GM21447 (cell line): Measurements from ENCODE around the gene MYOM3.

Experiments used
- ATAC-seq: cut with Tn5 transposase; IDR thresholded peaks from one replicate; pipeline ENCODE4 v1.9.1; 2021; ENCODE audit not compliant: unreplicated experiment

Gene MYOM3

GRCh38 chr1:24097663-24098062 is 14.3 kb downstream of the MYOM3 start:
- ATAC-seq = no peak

GRCh38 chr1:24096739-24097103 is 15.2 kb downstream of the MYOM3 start:
- no peak for ATAC-seq

DNA sequence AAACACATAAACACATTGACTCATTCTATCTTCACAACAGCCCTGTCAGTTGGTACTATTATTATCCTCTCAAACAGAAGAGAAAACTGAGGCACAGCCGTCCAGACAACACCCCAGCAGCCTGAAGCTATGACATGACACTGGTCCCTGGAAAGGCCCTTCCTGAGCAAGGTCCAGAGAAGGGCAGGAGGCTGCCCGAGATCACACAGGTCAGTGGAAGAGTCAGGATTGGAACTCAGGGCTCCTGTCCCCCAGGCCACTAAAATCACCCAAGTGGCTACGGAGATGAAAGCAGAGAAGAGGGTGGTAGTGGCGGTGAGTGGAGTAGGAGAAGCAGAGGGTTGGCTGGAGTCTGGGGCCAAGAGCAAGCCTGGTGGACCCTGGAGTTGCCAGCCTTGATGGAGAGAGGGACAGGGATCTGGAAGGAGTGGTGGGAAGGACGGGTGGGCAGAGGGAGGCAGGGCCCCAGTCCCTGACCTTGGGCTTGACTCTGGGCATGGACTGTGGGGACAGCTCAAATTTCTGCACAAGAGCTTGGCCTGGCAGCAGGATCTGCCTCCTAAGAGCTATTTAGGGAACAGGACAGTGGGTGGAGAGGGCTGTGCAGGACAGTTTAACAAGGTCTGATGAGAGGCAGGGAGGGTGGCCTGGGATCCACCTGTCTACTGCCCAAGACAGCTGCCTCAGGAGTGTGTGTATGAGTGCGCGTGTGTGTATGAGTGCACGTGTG is 15.8 kb downstream of the MYOM3 start:
- no peak for ATAC-seq

- no peak for ATAC-seq
Observed at GRCh38 chr1:24095140-24095859, 16.6 kb downstream of the MYOM3 start.

DNA sequence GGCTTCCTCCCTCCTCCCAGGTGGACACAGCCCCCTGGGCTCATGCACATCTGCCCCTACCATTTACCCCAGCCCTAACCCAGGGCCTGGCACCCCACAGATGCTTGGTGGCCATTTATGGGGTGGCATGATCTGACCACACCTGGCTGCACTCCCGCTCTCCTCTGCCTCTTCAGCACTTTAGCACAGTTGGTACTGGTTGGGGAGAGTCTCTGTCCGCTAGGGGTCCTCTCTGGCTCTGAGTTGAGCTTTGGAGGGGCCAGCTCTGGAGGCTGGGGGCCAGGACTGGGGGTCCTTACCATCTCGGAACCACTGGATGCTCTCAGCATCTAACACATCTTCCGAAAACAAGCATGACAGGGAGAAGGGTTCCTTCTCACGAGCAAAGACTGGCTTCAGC is 17.4 kb downstream of the MYOM3 start:
- no peak for ATAC-seq

- no peak for ATAC-seq
Observed at GRCh38 chr1:24093732-24094131, 18.2 kb downstream of the MYOM3 start.

GRCh38 chr1:24092979-24093378 is 19.0 kb downstream of the MYOM3 start:
- no peak for ATAC-seq

GRCh38 chr1:24091971-24092482 is 19.9 kb downstream of the MYOM3 start:
- ATAC-seq = no peak

- ATAC-seq = no peak
Observed at GRCh38 chr1:24090736-24091135, 21.2 kb downstream of the MYOM3 start.

- no peak for ATAC-seq
Observed at GRCh38 chr1:24089743-24090555, 22.0 kb downstream of the MYOM3 start.

DNA sequence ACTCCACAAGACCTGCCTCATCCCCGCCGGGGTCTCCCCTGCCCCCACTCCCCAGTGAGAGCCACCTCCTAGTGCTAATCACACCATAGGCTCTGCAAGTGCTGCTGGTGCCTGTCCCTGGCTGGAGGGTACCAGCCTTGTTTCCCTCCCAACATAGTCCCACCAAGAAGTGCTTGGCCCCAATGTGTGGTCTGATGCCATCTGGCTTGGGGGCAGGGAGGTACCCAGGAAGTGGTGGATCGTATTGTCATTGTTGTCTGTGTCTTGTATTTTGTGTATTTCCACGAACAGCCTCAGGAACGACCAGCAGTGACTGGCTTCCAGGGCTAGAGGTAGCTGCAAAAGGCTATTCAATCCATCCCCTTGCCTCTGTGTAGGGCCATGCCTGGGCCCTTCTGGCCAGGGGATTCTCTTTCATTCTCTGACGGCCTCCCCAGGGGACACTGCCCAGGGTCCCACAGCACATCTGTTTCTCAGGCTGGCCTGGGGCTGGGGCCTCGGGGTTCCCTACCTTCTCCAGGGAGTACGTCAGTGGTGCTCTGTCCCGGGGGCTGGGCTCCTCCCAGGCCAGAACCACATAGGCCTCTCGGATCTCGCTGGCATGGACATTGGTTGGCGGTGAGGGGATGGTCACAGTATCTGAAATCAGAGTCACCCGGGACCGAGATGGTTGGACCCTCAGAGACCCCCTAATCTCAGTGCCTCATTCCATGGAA is 22.8 kb downstream of the MYOM3 start:
- no peak for ATAC-seq

DNA sequence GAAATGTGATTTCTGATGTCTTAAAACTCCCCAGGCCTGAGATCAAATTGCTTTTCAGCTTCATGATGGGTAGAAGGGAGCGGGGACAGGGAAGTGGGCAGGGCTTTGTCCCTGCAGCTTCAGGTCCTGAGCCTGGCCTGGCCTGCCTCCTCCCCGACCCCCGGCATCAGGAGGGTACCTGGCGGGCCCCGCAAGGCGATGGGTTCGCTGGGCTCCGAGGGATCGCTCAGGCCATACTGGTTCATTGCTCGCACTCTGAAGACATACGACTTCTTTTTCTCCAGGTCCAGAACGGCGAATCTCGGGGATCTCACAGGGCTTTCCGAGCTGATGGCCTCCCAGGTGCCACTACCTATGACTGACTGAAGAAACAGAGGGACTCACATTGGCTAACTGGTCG is 25.5 kb downstream of the MYOM3 start:
- no peak for ATAC-seq

- no peak for ATAC-seq
Observed at GRCh38 chr1:24085546-24085945, 26.4 kb downstream of the MYOM3 start.

DNA sequence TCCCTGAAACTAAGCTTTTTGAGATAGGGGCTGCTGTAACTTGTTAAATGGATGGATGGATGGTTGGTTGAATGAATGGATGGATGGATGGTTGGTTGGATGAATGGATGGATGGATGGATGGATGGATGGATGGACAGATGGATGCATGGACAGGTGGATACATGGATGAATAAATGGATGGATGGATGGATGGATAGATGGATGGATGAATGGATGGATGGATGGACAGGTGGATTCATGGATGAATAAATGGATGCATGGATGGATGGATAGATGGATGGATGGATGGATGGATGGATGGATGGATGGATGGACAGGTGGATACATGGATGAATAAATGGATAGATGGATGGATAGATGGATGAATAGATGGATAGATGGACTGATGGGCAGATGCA is 26.9 kb downstream of the MYOM3 start:
- ATAC-seq = no peak

DNA sequence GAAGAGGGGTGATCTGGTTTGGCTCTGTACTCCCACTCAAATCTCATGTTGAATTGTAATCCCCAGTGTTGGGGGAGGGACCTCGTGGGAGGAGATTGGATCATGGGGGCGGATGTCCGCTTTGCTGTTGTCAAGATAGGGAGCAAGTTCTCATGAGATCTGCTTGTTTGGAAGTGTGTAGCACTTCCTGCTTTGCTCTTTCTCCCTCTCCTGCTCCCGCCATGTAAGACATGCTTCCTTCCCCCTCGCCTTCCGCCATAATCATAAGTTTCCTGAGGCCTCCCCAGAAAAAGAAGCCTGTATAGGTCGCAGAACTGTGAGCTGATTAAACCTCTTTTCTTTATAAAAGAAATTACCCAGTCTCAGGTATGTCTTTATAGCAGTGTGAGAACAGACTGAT is 27.9 kb downstream of the MYOM3 start:
- no peak for ATAC-seq

- no peak for ATAC-seq
Observed at GRCh38 chr1:24082372-24082771, 29.6 kb downstream of the MYOM3 start.

DNA sequence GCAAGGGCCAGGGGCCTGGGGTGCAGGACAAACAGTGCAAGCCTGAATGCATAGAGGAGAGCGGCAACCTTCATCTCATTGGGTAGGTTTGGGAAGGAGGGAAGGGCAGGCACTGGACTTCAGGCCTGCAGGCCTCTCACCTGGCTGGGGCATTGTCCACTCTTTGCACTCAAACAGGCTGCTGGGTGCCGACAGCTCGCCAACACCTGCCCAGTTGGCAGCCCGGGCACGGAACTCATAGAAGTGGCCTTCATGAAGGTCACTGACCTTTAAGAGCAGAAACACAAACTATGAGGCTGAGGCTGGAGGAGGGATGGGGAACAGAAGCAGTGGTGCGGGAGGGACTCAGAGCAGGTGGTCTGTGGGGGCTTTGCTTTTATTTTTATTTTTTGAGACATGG is 30.7 kb downstream of the MYOM3 start:
- no peak for ATAC-seq

- ATAC-seq = no peak
Observed at GRCh38 chr1:24080131-24080530, 31.8 kb downstream of the MYOM3 start.

- no peak for ATAC-seq
Observed at GRCh38 chr1:24077278-24077978, 34.5 kb downstream of the MYOM3 start.

- no peak for ATAC-seq
Observed at GRCh38 chr1:24075946-24076345, 36.0 kb downstream of the MYOM3 start.

DNA sequence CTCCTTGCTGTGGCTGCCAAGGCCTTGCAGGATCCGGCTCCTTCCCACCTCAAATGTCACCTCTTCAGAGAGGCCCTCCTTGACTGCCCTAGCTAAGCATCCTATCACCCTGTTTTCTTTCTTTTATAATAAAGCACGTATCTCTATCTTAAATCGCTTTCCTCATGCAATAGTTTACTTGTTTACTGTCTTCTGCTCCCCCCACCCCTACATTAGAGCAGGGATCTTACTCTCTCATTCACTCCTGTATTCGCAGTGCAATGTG is 36.4 kb downstream of the MYOM3 start:
- ATAC-seq = no peak
